GM19324 (cell line): ENCODE measurements around the gene KCNIP3.

Experiments used
- ATAC-seq: cut with Tn5 transposase; IDR thresholded peaks from one replicate; pipeline ENCODE4 v1.9.1; 2021; ENCODE audit warnings: mild to moderate bottlenecking, moderate library complexity; ENCODE audit not compliant: unreplicated experiment, low FRiP score

KCNIP3 gene

DNA sequence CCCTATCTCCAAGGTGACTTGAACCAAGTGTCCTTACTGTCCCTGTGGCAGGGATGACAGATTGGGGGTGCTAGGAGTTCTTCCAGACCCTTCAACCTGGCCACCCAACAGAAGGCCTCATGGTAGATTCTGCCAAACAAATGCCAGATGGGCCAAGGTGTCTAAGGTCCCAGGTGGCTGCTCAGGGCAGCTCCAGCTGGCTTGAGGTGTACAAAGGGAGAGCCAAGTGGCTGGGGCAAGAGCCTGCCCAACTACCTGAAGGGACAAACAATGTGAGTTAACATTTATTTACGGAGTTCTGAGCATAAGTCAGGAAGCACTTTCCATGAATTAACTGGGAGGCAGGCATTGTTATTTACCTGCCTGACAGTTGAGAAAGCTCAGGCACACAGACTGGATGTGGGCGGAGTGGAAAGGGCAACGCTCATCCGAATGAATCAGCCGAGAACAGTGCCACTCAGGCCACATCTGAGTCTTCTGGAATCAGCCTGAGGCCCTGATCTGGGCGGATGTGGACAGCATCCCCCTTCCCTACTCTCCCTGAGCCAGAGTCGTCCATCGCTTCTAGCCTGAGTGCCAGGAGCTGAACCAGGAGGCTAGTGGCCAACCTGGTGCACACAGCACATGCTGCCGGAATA is 4.4 kb upstream of the KCNIP3 start:
- ATAC-seq = no peak

- no peak for ATAC-seq
Observed at GRCh38 chr2:95294579-95295250, 2.4 kb upstream of the KCNIP3 start.

DNA sequence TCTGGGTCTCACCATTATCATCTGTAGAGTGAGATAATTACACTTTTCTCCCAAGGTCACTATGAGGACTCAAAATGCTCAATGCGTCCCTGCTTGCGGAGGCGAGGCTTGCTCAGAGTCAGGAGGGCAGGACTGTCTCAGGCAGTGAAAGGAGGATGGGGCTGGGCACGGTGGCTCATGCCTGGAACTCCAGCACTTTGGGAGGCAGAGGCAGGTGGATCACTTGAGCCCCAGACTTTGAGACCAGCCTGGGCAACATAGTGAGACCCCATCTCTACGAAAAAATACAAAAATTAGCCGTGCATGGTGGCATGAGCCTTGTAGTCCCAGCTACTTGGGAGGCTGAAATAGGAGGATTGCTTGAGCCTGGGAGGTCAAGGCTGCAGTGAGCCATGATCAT is 1.8 kb upstream of the KCNIP3 start:
- ATAC-seq = no peak

GRCh38 chr2:95296011-95296410 is 1.1 kb upstream of the KCNIP3 start:
- ATAC-seq = no peak

DNA sequence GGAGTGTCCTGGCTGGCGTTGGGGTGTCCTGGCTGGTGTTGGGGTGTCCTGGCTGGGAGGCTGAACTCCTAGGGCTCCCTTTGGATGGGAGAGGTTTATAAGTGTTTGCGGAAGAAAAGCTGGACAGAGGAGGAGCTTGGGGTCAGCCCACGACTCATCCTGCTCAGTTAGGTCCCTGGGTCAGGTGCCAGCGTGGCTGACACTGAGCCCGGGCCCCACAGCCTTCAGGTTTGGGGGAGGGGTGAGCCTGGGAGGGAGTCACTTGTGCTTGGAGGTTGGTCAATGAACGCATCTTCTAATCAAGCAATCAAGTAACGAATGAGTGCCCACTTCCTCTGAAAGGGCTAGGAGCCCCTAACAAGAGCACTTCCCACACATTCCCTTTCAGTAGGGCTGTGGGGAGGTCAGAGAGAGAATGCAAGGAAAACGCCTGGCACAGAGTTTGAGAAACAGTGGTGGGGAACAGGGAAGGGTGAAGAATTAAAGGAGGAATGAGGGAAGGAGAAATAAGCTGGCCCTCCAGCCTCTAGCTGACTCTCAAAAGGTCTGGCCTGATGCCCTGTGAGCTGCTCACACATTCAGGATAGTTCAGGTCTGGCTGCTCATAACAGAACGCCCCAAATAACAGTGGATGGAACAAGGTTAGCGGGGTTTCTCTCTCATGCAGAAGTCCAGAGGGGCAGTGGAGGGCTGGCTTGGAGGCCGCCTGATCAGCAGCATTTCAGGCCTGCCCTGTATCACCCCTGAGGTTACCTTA is 670 bp downstream of the KCNIP3 start:
- ATAC-seq = no peak

GRCh38 chr2:95298486-95299111 is 1.5 kb downstream of the KCNIP3 start:
- ATAC-seq = no peak

- ATAC-seq = no peak
Observed at GRCh38 chr2:95299961-95300360, 2.8 kb downstream of the KCNIP3 start.

- ATAC-seq = no peak
Observed at GRCh38 chr2:95300450-95300849, 3.3 kb downstream of the KCNIP3 start.

- no peak for ATAC-seq
Observed at GRCh38 chr2:95301186-95301585, 4.0 kb downstream of the KCNIP3 start.

DNA sequence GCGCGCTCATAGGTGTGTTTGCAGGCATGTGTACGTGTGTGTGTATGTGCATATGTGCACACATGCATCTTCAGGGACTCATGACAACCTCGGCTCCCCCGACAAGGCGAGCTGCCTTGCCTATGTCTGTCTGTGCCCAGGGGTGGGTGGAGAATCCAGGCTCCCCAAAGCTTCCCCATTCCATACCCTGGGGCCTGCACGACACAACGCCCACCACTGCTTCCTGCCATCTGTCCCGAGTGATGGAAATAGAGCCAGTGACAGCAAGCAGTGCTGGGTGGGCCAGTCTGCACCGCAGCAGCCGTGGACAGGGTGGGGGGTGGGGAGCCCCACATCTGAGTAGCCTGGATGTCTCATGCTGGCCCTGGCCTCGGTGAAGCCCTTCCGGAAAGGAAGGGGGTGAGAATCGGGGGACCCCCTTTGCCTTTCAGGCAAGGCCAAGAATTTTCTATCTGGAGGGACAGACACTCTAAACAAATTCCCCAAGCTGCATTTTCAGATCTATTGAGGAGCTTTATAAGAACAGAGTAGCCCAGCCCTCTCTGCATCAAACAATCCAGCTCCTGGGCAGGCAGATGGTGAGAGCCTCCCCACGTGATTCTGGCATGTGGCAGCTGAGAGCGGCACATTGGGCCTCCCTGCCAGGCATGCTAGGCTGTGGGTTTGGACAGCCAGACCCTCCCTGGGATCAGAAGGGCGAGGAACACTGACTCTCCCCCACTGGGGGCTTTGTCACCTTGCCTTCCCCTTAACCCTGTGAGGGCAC is 4.9 kb downstream of the KCNIP3 start:
- ATAC-seq = no peak

GRCh38 chr2:95303191-95303919 is 6.2 kb downstream of the KCNIP3 start:
- ATAC-seq = no peak

DNA sequence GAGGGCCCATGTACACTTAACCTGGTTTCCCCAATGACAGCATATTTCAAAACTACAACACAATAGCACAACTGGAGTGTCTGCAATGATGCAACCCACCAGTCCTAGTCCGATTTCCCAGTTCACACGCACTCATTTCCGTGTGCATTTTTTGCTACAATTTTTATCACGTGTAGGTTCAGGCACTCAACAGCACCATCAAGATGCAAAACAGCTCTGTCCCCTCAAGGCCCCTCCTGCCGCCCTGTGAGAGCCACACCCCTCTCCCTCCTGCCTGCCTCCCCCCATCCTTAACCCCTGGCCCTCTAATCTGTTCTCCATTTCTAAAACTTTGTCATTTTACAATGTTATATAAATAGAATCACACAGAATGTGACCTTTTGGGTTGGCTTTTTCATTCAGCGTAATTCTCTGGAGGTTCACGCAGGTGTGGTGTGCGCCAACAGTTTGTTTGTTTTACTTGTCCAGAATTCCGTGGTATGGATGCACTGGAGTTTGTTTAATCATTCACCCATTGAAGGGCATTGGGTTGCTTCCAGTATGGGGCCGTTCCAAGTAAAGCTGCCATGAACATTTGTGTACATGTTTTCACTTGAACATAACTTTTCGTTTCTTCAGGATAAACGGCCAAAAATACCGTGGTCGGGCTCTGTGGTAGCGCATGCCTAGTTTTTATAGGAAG is 8.4 kb downstream of the KCNIP3 start:
- ATAC-seq = no peak

- ATAC-seq = no peak
Observed at GRCh38 chr2:95306336-95306895, 9.3 kb downstream of the KCNIP3 start.

DNA sequence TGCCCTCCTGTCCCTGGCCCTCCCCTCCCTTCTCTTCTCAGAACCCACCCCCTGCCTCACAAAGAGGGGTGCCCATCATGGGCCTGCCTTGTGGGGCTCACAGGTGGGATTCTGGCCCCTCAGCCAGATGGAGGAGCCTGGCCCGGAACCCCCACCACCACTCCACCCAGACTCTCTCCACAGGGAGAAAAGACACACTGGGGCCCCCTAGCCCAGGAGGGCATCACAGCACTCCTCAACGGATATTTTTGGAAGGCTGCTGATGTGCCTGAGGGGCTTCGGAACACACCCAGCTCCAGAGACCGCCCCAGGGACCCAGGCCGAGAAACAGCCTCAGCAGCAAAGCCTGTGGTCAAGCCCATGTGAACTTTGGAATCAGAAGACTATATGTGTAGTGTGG is 9.9 kb downstream of the KCNIP3 start:
- no peak for ATAC-seq

- ATAC-seq = no peak
Observed at GRCh38 chr2:95307878-95308277, 10.7 kb downstream of the KCNIP3 start.

- ATAC-seq = no peak
Observed at GRCh38 chr2:95308426-95308990, 11.4 kb downstream of the KCNIP3 start.

GRCh38 chr2:95309599-95309998 is 12.5 kb downstream of the KCNIP3 start:
- no peak for ATAC-seq

- no peak for ATAC-seq
Observed at GRCh38 chr2:95310216-95310615, 13.1 kb downstream of the KCNIP3 start.

- ATAC-seq = no peak
Observed at GRCh38 chr2:95310651-95311050, 13.5 kb downstream of the KCNIP3 start.
